Posterior vena cava (tissue), 2 donors: Measurements from ENCODE around the gene GTF2H4. TPM values are rescaled to one million over a fixed set of nuclear protein-coding genes. Genes with fewer than 3 reads are reported as not detected.

Source experiments
- DNase-seq: peaks from one replicate; pipeline ENCODE4 v3.0.0-alpha.2; 2020; ENCODE audit warnings: low spot score
- intact Hi-C, 2 donors: fragments of 100-400 bp; cut with DNase I; formaldehyde crosslinking; loops; one replicate each; pipeline versions ENCODE4 v1.14.1 to v1.14.2; 2022 to 2023
- total RNA-seq, 2 donors: library from RNA; stranded (reverse); fragmentation: NEBNext Ultra II Directional; extraction: Animal tissue kit (Norgen Biotek cat#: 25700); gene quantifications; one replicate each; pipeline ENCODE4 v1.2.1, GENCODE V29; 2021
- donor health status: DM: yes; HTN: yes; CAD: no.
- donor health status: DM: yes; HTN: yes; CAD: no.

Gene GTF2H4
- total RNA-seq, 2 donors from 2014 or later: 27.2 to 37.8 TPM

DNA sequence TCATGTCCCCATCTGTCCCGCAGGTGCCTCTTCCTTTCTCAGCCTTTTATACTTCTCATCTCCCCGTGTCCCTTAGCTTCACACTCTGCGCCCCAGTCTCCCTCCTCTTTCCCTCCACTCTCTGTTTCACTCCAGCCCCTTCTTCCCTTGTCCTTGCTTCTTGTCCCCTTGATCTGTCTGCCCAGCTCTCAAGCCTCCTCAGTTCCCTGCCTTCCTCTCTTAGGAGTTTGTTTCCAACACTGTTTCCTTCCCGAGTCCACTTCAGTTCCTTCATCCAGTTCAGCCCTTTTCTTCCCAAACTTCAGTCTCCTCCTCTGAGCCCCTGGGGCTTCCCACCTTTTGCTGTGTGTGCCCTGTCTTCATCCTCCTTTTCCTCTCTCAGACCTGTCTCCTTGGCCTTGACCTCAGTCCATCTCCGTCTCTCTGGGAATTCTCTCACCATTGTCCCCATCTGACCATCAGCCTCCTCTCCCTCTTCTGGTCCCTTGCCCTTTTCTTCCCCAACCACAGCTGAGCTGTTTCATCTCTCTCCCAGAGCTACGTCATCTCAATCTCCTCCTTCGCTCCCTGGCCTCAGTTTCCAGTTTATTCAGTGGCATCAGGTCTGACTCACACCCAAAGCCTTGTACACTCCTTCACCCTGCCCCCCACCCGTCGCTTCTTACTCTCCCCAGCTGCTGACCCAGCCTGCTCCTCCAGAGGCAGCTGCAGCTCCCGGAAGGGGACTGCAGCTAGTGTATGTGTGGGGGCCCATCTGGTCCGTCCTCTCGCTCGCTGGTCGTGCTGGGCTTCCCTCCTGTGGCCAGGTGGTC, 26.4 kb upstream of the GTF2H4 start:
- intact Hi-C loops: loop anchor here in 1 of 2 donors (5.0 kb wide), 1 partner anchor 154 kb away; no protein-coding TSS in a partner anchor
- DNase-seq: peak; percentile 68

DNA sequence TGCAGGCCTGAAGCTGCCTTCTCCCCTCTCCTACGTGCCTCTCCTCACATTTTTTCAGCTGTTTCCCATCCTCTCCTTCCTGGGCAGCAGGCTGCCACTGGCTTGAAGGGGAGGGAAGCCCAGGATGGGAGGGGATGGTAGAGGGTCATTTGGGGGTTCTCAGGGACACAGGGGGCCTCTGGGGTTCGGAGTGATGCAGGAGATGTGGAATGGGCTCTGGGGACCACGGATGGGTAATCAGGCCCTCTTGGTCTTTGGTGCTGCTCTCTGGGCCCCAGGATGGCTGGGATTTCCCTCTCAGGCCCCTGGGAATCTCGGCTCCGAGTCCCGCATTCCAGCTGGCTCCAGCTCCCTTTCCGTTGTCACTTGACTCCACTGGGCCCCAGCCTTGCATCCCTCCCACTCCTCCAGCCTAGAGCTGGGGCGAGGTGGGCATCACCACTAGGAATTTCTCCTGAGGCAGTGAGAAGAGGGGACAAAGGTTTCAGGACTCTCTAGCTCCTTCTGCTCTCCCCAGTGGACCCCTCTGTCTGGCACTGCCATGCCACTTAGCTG, 25.7 kb upstream of the GTF2H4 start:
- peak; percentile 77 for DNase-seq
- intact Hi-C loops: loop anchor here in 1 of 2 donors (5.0 kb wide), 1 partner anchor 155 kb away; no protein-coding TSS in a partner anchor

DNA sequence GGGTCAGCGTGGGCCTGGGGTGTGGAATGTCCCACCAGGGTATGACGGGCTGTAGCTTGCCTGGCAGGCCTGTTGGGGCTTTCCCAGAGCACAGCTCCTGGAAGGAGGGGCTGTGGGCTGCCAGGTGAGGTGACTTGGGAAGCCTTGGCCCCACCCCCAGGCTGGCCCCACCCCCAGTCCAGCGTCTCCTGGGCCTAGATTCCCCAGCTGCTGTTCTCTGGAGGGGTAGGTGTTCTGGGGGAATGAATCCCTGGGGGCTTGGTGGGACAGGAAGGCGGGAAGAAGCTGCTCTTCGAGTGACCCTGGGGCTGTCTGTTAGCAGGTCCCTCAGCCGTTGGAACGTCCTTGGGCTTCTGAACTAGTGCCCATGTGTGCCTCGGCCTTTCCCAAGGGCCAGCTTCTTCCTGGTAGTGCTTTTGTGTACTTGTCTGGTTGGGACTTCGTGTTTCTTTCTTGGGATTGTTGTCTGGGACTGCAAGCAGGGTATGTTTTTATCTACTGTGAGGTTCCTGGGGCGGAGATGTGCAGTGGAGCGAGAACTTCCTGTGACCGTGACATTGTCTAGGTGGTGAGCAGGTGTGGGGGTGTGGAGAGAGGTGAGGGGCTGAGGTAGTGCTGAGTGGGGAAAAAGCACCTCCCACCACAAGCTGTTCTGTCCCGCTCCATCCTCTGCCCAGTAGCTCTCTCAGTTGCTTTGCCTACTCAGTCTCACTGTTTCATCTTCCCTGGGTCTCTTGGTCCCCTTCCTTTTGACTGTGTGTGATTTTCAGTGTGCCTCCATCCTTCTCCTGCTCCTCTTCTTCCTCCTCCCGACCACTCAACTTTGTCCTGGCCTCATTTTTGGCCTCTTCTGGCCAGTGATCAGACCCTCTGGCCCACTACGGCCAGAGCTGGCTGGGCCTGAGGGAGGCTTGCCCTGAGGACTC, 25.0 kb upstream of the GTF2H4 start:
- peak; percentile 71 for DNase-seq
- intact Hi-C loops: loop anchor here in 1 of 2 donors (5.0 kb wide), 1 partner anchor 156 kb away; no protein-coding TSS in a partner anchor

DNA sequence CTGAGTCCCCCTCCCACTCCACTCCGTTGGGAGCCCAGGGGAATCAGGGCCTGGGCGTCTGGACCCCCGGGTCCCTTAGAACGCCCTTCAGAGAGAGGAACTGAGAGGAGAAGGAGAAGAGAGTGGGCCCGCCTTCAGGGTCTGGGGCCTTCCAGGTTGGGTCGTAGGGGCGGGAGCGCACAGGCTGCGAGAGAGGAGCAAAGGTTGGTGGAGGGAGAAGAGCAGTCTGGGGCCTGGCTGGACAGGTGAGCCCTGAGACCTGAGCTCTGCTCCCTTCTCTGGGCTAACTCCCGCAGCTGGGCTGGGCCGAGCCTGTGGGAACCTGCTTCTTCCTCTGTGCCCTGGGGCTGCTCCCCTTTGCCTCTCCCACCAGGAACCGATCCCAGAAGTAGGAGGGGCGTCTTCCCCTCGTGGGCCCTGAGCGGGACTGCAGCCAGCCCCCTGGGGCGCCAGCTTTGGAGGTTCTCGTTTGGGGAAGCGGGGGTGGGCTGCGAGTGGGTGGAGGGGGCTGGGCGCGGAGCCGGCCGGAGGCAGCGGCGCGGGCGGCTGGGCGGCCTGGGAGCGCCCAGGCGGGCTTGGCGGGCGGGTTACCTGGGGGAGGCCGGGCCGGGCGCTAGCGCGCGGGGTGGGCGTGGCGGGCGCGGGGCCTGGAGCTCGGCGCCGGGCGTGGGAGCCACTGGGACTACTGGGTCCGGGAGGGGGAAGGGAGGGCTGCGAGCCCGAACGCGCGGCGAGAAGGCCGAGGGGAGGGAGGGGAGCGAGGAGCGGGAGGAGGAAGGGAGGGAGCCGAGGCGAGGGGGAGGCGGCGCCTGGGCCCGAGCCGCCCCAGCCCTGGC, 24.1 kb upstream of the GTF2H4 start, which contains the start of gene DDR1:
DDR1 (plus strand) TSS at position 835 of the 836 bp plus-strand sequence. CDS start 4,211 bp downstream, outside the sequence.
- DNase-seq: peak; percentile 89
- intact Hi-C loops: loop anchor here (1.0 to 5.0 kb wide), 2 partner anchors 28 to 157 kb away; no protein-coding TSS in a partner anchor

DNA sequence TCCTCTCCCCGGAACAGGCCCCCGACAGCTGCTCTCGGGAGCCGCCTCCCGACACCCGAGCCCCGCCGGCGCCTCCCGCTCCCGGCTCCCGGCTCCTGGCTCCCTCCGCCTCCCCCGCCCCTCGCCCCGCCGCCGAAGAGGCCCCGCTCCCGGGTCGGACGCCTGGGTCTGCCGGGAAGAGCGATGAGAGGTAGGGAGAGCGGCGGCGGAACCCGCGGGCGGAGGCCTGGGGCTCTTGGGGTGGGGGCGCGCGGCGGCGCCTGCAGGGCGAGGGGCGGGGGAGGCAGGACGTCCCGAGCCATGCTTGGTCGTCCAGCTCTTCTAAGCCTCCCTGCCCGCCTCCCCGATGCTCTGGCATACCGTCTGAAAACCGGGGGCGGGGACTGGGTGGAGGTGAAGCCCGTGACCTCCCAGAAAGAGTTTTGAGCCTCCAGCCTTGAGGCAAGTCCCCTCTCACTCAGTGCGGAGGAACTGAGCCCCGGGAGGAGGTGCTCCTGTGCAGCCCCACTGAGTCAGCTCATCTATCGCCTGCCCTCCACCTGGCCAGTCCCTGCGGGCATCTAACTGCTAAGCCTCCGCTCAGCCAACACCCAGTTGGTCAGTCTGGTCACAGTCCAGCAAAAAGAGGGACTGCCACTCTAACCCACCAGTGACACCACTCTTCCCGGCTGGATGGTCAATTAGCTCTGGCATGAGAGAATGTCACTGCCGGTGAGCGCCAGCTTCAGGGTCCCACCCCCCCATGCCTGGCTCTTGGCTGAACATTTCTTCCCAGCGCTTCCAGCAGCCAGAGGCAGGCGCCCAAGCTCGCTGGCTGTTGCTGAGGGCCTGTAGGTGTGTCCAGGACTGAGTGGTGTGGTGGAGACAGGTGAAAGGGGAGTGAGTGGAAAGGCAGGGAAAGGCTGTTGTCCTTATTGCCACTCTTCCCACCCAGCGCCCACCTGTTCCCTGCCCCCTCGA, 23.2 kb upstream of the GTF2H4 start:
- DNase-seq: peak; percentile 78
- intact Hi-C loops: loop anchor here (1.0 to 5.0 kb wide), 2 partner anchors 28 to 158 kb away; no protein-coding TSS in a partner anchor

DNA sequence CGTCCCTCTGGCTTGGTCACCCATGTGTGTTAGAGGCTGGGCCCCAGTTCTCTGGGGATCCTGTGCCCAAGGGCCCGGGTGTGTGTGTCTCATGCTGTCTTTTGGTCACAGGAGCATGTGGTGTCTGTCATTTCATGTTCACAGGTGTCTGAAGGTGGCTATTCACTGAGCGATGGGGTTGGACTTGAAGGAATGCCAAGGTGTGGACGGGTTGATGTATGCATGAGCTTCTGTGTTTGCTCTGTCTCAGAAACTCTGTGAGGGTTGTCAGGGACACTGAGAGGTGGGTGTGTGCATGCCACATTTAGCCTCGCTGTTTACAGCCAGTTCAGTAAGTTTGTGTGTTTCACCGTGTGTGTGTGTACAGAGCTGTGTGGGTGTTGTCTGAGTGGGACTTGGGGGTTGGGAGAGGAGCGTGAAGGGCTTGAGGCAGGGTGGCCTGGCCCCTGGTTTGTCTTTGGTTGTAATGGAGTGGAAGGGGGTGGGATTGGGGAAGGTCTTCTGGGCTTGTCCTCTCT, 22.5 kb upstream of the GTF2H4 start:
- no peak for DNase-seq
- intact Hi-C loops: no loop called here

DNA sequence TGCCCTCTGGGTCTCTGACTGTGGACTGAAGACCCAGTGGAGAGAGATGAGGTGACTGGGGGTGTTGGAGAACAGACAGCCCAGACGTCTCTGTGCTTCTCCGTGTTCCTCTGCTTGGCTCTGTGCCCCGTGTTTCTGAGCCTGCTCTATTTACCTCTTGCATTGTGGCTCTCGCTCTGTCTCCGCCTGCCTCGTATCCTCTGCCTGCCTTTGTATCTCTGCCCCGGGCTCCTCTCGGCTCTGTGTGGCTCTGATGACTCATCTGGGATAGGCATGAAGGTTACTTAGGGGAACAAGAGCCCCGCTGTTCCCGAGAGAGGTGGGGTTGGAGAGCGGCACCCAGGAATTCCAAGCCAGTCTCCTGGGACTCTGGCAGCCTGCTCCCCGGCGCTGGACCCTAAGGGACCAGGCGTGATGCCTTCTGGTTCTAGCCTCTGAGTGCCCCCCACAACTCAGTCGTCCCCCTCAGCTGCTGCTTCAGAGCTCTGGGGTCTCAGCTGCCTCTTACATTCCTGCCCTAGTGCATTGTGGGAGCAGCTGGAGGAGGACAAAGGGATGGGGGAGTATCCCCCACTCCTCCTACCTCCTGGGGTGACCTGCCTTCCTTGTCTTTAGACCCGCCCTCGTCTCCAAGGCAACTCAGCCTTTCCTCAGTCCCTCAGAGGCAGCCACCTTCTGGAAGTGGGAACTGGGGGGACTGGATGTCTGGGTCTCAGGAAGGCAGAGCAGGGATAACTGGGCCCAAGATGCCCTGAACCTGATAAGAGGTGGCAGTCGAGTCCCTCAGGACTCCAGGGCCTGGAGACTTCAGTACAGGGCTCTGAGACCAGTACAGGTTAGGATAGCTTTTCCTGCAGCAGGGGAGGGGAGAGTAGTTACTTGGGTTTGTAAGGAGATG, 21.8 kb upstream of the GTF2H4 start:
- intact Hi-C loops: no loop called here
- DNase-seq: peak; percentile 81

DNA sequence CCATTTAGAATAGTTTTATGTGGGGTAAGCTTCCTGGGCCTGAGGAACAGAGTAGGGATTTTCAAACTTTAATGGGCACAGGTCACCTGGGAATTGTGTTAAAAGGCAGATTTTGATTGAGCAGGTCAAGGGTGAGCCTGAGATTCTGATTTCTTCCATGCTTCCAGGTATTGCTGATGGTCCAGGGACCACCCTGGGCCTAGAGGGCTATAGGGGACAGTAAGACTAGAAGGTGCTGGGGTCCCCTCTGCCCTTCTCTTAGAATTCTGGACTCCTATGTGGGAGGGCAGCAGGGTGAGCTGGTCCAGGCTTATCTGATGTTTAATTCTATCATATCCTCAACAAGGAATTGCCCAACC, 21.1 kb upstream of the GTF2H4 start:
- intact Hi-C loops: no loop called here
- DNase-seq: peak; percentile 41

DNA sequence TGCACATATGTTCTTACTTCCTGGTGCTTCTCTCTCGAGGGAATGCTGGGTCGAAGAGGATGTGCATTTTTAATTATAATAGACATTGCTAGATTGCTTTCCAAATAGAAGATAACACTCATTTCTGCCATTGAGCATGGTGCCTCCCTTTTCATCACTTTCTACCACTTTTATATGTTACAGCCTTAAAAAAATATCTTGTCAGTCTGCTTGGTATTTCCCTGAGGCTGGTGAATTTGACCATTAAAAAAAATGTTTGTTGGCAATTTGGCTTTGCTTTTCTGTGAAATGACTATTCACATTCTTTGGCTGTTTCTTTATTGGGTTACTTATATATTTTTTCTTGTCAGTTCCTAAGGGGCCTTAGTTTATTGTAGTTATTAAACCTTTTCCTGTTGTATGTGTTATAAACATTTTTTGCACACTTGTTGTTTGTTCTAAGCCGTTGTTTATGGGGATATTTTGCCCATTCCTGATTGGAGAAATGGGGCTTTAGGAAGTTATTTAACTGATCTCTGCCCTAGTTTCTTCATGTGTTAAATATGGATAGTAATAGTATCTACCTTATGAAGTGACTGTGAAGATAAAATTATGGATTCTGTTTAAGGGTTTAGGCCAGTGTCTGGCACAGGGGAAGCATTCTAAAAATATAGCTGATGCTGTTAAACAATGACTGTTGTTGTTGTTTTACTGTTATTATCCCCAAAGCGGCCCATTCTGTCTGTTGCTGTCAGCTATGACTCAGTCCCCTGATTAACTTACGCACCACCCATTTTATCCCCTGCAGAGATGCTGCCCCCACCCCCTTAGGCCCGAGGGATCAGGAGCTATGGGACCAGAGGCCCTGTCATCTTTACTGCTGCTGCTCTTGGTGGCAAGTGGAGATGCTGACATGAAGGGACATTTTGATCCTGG, 19.8 kb upstream of the GTF2H4 start:
- intact Hi-C loops: no loop called here
- DNase-seq: peak; percentile 31

DNA sequence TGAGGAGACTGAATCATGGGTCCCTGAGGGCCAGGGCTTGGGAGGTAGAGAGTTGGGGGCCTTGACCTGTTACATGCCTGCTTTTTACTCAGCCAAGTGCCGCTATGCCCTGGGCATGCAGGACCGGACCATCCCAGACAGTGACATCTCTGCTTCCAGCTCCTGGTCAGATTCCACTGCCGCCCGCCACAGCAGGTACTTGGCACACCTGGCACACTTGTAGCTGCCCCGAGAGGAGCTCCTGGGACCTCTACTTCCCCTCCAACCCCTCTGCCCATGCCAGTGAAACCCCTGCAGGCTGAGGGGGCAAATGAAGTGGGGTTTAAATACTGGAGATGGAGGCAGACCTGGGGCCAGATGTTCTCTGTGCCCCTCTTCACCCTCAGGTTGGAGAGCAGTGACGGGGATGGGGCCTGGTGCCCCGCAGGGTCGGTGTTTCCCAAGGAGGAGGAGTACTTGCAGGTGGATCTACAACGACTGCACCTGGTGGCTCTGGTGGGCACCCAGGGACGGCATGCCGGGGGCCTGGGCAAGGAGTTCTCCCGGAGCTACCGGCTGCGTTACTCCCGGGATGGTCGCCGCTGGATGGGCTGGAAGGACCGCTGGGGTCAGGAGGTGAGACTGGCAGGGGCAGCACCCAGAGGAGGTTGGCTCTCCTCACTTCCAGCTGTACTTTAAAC, 19.1 kb upstream of the GTF2H4 start:
- intact Hi-C loops: loop anchor here in 1 of 2 donors (1.0 kb wide), 1 partner anchor 30 kb away; no protein-coding TSS in a partner anchor

DNA sequence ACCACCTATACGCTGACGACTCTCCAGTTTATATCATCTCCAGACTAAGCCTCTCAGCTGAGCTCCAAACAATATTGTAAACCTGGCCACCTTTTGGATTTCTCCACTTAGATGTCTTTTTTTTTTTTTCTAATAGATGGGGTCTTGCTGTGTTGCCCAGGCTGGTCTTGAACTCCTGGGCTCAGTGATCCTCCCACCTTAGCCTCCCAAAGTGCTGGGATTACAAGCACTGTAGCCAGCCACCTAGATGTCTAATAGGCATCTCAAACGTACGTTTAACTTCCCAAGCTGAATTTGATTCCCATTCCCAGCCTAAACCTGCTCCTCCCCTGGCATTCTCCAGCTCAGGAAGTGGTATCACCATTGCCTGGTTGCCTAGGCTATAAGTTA, 18.5 kb upstream of the GTF2H4 start:
- DNase-seq: peak; percentile 17
- intact Hi-C loops: loop anchor here in 1 of 2 donors (1.0 kb wide), 1 partner anchor 30 kb away; no protein-coding TSS in a partner anchor

More for the DNA sequence above, 19.1 kb upstream of the GTF2H4 start:
- DNase-seq: peak; percentile 67

DNA sequence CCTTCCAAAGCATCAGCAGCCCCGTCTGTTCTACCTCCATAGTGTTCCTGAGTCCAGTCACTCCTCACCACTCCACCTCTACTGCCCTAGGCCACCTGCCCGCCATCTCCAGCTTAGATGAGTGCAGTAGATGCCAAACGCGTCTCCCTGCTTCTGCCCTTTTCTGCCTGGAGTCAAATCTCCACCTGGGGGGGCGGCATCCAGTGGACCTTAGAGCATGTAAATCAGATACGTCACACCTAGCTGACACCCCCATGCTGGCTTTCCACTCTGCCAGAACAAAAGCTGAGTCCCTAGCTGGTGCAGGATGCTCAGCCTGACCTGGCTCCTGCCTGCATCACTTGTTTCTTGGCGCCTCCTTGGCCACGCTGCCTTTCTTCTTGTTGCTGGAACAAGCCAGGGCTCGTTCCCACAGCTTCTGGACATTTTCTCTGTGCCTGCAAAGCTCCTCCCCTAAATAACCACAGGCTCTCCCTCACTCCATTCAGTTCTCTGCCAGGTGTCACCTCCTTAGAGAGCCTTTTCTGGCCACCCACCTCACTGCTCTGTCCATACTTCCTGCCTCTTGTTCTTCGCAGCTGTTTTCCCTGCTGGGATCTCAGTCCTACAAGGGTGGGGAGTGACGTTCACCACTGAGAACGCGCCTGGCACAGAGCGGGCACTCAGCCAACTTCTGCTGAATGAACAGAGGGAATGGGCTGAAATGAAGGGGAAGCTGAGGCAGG, 17.9 kb upstream of the GTF2H4 start:
- DNase-seq: peak; percentile 34
- intact Hi-C loops: loop anchor here in 1 of 2 donors (1.0 kb wide), 1 partner anchor 31 kb away; no protein-coding TSS in a partner anchor

DNA sequence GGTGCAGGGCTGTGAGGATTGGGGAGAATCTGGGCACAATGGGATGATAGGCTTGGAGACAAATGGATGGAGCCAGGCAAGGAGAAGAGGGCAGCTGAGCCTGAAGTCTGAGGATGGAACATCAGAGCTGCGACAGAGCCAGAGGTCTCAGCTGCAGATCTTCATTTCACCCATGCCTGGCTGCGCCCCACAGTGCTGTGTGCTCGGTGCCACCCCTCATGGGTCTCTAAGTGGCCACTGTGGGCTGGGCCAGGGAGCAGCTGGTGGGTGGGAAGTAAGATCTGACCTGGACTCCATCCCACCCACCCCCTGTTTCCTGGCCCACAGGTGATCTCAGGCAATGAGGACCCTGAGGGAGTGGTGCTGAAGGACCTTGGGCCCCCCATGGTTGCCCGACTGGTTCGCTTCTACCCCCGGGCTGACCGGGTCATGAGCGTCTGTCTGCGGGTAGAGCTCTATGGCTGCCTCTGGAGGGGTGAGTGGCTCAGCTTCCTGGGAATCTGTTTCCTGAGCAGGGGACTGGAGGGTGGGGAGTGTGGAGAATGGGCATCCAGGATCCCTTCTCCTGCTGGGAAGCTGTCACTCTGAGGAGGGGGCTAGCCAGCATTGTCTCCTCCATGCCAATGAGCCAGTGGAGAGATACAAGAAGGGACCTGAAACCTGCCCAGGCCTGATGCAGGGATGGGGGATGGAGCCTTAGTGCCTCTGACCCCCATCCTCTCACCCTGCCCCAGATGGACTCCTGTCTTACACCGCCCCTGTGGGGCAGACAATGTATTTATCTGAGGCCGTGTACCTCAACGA, 17.2 kb upstream of the GTF2H4 start:
- DNase-seq: peak; percentile 48
- intact Hi-C loops: no loop called here
